Bone marrow (tissue), 2 donors: ENCODE results near the gene OR2V2.

Experiments used
- DNase-seq, 2 donors: peaks; one replicate each; lab custom pipeline; 2025; lab: John Stamatoyannopoulos, UW

Gene OR2V2

GRCh38 chr5:181145133-181145532, 2.3 kb upstream of the OR2V2 start:
- no peak for DNase-seq

GRCh38 chr5:181149355-181149754, 2.0 kb downstream of the OR2V2 start:
- no peak for DNase-seq

GRCh38 chr5:181149806-181150733, 2.7 kb downstream of the OR2V2 start:
- no peak for DNase-seq

- DNase-seq: no peak
Observed at GRCh38 chr5:181151146-181151545, 3.8 kb downstream of the OR2V2 start.

GRCh38 chr5:181152406-181152805, 5.0 kb downstream of the OR2V2 start:
- no peak for DNase-seq

GRCh38 chr5:181153814-181154213, 6.4 kb downstream of the OR2V2 start:
- DNase-seq: no peak

GRCh38 chr5:181156758-181157157, 9.4 kb downstream of the OR2V2 start:
- DNase-seq: no peak

GRCh38 chr5:181158869-181159268, 11.5 kb downstream of the OR2V2 start:
- DNase-seq: no peak

GRCh38 chr5:181159286-181160151, 12.1 kb downstream of the OR2V2 start:
- DNase-seq: peak; percentile 65 to 70

- DNase-seq: peak in 1 of 2 donors; percentile 12
Observed at GRCh38 chr5:181160152-181160754, 12.9 kb downstream of the OR2V2 start.

GRCh38 chr5:181160755-181161533, 13.6 kb downstream of the OR2V2 start:
- peak in 1 of 2 donors; percentile 12 for DNase-seq

- no peak for DNase-seq
Observed at GRCh38 chr5:181161534-181162175, 14.3 kb downstream of the OR2V2 start.

GRCh38 chr5:181163487-181164075, 16.2 kb downstream of the OR2V2 start:
- peak in 1 of 2 donors; percentile 53 for DNase-seq

- DNase-seq: no peak
Observed at GRCh38 chr5:181164076-181164952, 16.9 kb downstream of the OR2V2 start.

- no peak for DNase-seq
Observed at GRCh38 chr5:181166812-181167733, 19.7 kb downstream of the OR2V2 start.

- DNase-seq: no peak
Observed at GRCh38 chr5:181167814-181168488, 20.6 kb downstream of the OR2V2 start.

- DNase-seq: no peak
Observed at GRCh38 chr5:181168595-181169118, 21.3 kb downstream of the OR2V2 start.
